ENCODE results near the gene HSDL1. TPM values are rescaled to one million over a fixed set of nuclear protein-coding genes. Genes with fewer than 3 reads are reported as not detected.

The HSDL1 gene
- total and polyA plus RNA-seq, 2 of the 4 experiments (the other 2 are of a cell fraction), result 11.6 to 18.3 TPM

DNA sequence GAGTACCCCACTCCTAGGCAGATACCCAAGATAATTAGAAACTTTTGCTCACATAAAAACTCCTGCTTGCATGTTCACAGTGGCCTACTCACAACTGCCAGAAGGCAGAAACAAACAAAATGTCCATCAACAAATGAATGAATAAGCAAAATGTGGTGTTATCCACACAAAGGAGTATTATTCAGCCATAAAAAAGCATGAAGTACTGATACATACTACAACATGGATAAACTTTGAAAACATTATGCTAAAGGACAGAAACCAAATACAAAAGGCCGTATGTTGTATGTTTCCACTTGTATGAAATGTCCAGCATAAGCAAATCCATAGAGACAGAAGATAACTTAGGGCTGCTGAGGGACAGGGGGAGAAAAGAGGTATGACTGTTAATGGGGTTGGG, 1.9 kb downstream of the HSDL1 start:
- Histone ChIP-seq H3K9me3 (ENCODE audit: control insufficient read depth, insufficient read depth, low read length) (no peaks in the 10 kb centered on the region), H4K91ac (ENCODE audit: insufficient read depth, low read depth, low read length) (no peak overlapping the region), H2BK20ac (ENCODE audit: low read depth, low read length) (no peak overlapping the region), H3K4ac (ENCODE audit: low read depth, low read length) (no peak overlapping the region), H3K18ac (ENCODE audit: low read depth, low read length) (no peak overlapping the region), H3K56ac (ENCODE audit: extremely low read depth, insufficient read depth, low read length) (no peak overlapping the region), H4K20me1 (ENCODE audit: insufficient read depth, low read length) (peaks cover 13% of the 10 kb centered on the region; the same call in 1 of the 2 replicates), H2AK9ac (replicated peaks; ENCODE audit: low read depth, low read length, poor library complexity) (no peak overlapping the region), H3K79me1 (ENCODE audit: low read depth in 1 of 2, low read length in 2 of 2) (peaks cover 23 to 51% of the 10 kb centered on the region in 2 experiments), H4K8ac (ENCODE audit: low read depth in 2 of 2, low read length in 2 of 2) (no peak overlapping the region), H3K4me2 (ENCODE audit: low read depth, low read length) (no peak overlapping the region), H2BK120ac (ENCODE audit: low read depth, low read length) (no peak overlapping the region), H3K27me3 (ENCODE audit: control insufficient read depth, insufficient read depth, low read length) (peaks cover 8% of the 10 kb centered on the region), H3K4me1 (ENCODE audit: control insufficient read depth, insufficient read depth, low read length) (peaks cover 15% of the 10 kb centered on the region), H4K5ac (ENCODE audit: low read depth, low read length) (no peak overlapping the region), H2AK5ac (ENCODE audit: low read depth, low read length) (no peak overlapping the region), H3K9ac (ENCODE audit: low read depth, low read length) (no peak overlapping the region), H3K27ac (ENCODE audit: insufficient read depth, low read length) (no peak overlapping the region), H2BK15ac (ENCODE audit: low read depth, low read length) (no peak overlapping the region), H2BK5ac (ENCODE audit: low read depth, low read length, poor library complexity, severe bottlenecking) (no peak overlapping the region), H2AFZ (replicated peaks; ENCODE audit: low read length, poor library complexity) (no peak overlapping the region), H3K9me1 (ENCODE audit: insufficient read depth, low read length) (peaks cover 16% of the 10 kb centered on the region), H3K36me3 (ENCODE audit: control insufficient read depth, insufficient read depth, low read length) (no peaks in the 10 kb centered on the region), H3K4me3 (ENCODE audit: insufficient read depth, low read depth, low read length) (no peak overlapping the region), H3K23ac (ENCODE audit: low read depth, low read length) (no peak overlapping the region), H3K14ac (replicated peaks; ENCODE audit: low read depth, low read length) (no peak overlapping the region)
- ChIA-PET CTCF (no interaction called here), POLR2A (ENCODE audit: unreplicated experiment) (no interaction called here)
- no TSS peak for BruUV-seq (replicated peaks)
- intact Hi-C loops (cut with micrococcal nuclease) (no loop called here), dilution Hi-C loops (cut with HindIII; ENCODE audit: low sequenced_read_pairs, unreplicated experiment) (no loop called here), in situ Hi-C loops (cut with MboI; ENCODE audit: low sequenced_read_pairs) (no loop called here)
- DNase-seq (no peak), ATAC-seq (ENCODE audit: low read depth) (no peak)
- no CpG with 5 or more reads among the region's 1 CpG for WGBS, 2 experiments (ENCODE audit: extremely low coverage in 2 of 2, insufficient read length in 1 of 2)
- no peak for TF ChIP-seq CEBPB (IDR thresholded peaks at IDR 0.05; ENCODE audit: low read depth, low read length)
- no peak for TF ChIP-seq RFX5 (IDR thresholded peaks at IDR 0.05; ENCODE audit: low read depth, low read length)
